ENCODE results near the gene FOCAD.
"Not testable (repeated sequence)": the region's sequence is repeated elsewhere in the genome, so short reads cannot be mapped to it uniquely, and the experiment has no call there.

The FOCAD gene, protein sequence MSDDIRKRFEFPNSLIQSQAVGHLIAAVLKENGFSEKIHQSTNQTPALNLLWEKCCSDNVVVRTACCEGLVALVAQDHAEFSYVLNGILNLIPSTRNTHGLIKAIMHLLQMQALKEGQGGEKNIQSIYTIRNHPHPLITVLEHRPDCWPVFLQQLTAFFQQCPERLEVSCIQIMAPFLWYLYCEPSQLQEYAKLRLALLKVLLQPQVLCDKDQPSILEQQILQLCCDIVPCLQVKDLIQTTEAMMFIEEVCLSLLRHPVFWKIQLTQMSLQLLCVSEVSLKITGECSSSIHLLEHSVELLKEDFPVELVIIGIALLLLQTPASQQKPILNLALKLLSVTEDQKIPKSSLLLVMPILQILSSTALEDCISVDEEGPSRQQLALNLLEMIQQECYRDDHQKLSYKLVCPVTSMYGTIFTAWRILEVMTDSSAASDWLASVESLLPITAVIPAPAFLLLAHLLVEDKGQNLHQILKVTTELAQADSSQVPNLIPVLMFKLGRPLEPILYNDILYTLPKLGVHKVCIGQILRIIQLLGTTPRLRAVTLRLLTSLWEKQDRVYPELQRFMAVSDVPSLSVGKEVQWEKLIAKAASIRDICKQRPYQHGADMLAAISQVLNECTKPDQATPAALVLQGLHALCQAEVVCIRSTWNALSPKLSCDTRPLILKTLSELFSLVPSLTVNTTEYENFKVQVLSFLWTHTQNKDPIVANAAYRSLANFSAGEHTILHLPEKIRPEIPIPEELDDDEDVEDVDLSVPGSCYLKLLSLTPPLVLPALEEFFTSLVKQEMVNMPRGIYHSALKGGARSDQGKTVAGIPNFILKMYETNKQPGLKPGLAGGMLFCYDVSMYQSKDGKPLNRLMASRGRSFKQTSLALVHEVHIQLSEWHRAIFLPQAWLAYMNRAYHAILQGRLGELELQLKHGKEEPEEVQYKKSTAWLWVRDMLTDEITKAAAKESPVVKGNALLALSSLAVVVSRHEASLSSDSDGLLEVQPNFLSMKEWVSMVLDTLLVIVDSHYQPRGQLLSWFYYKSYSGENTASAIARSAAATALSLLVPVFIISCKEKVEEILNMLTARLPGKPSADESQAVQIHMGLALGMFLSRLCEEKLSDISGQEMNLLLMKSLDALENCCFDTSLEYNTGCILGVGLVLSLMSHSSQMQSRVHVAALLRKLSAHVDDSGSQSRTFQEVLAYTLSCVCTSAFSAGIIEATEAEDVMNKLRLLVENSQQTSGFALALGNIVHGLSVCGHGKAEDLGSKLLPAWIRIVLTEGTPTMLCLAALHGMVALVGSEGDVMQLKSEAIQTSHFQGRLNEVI (N-terminal part only)

DNA sequence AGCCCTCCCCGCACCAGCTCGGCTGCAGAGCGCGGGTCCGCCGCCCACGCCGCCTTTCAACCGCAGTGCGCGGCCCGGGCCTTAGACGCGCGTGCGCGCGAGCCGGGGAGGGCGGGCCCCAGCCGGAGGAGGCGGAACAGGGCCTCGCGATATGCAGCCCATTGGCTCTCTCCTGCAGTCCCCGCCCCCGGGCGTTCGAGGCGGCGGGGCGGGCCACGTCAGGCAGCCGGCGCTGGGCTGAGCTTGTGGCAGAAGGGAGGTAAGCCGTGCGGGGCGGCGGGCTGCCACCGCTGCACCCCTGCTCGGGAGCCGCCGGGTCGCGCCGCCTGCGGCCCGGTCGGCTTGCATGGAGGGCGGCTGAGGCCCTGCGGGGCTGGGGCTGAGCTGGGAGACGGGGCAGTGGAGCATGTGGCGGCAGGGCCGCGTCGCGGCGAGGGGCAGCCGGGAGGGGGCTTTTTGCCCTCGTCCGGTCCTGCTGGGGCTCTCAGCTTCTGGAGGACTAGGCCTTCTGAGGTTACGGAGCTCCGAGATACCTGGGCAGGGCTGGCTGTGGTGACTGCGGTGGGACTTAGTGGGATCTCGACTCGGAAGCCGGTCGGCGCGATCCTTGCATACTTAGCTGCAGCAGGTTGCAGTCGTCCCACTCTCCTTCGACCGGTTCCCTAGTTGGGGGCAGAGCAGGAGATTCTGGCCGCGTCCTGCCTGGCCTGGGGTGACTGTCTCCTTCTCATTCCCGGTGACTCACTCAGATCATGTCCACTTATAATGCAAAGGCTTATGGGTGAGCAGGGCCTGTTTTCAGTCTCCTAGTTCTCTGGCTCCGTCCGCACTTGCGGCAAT, at the start of gene FOCAD:
FOCAD (plus strand) TSS at position 225 of the 840 bp plus-strand sequence. CDS start 31,095 bp downstream, outside the sequence.
- DNase-seq (ENCODE audit: low spot score), result peak; percentile 81

- no peak for DNase-seq (ENCODE audit: low spot score)
These were observed 49.2 kb upstream of the FOCAD start for GRCh38 chr9:20634895-20635294.

GRCh38 chr9:20636888-20637440, 47.1 kb upstream of the FOCAD start:
- DNase-seq (ENCODE audit: low spot score), result no peak

- no peak for DNase-seq (ENCODE audit: low spot score)
These were observed 43.5 kb upstream of the FOCAD start for GRCh38 chr9:20640331-20641187.

GRCh38 chr9:20642045-20642444, 42.0 kb upstream of the FOCAD start:
- no peak for DNase-seq (ENCODE audit: low spot score)

DNA sequence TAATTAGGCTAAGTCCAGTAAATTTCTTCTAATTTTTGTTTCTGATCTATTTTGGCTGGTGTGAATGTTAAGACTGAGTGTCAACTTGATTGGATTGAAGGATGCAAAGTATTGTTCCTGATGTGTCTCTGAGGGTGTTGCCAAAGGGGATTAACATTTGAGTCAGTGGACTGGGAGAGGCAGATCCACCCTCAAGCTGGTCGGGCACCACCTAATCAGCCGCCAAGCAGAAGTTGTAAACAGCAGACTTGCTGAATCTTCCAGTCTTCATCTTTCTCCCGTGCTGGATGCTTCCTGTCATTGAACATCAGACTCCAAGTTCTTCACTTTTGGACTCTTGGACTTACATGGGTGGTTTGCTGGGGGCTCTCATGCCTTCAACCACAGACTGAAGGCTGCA, 40.4 kb upstream of the FOCAD start:
- no peak for DNase-seq (ENCODE audit: low spot score)

DNA sequence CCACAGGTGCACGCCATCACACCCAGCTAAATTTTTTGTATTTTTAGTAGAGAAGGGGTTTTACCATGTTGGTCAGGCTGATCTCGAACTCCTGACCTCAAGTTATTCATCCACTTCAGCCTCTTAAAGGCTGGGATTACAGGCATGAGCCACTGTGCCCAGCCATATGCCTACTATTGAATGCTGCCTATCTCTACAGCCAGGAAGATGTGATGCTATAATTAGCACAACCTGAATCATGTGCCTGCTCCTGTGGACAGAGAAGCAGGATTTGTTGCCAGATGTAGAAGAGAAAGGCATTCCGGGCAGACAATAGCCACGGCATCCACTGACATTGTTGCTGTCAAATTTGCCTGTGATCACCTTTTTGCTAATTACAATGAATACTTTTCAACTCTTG, 37.4 kb upstream of the FOCAD start:
- no peak for DNase-seq (ENCODE audit: low spot score)

GRCh38 chr9:20649381-20649780, 34.7 kb upstream of the FOCAD start:
- no peak for DNase-seq (ENCODE audit: low spot score)

GRCh38 chr9:20650313-20650712, 33.7 kb upstream of the FOCAD start:
- DNase-seq (ENCODE audit: low spot score), result no peak

GRCh38 chr9:20650750-20651299, 33.2 kb upstream of the FOCAD start:
- no peak for DNase-seq (ENCODE audit: low spot score)

DNA sequence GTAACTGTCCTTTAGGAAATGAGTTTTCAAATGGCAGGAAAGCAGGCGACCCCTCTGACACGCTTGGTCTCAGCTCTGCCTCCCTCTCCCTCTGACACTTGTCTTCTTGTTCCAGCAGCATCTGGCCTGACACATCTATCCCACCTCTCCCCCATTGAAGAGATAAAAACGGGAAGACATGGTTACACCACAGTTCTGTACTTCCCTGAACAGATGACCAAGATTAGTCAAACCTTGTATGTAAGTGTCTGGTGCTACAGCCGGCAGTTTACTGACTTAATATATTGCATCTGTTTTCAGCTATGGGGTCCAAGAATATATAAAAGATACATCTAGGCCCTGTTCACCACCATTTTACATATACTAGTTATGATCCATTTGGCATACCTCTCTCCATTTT, 32.1 kb upstream of the FOCAD start:
- no peak for DNase-seq (ENCODE audit: low spot score)

- not testable (repeated sequence) for DNase-seq (ENCODE audit: low spot score)
These were observed 25.8 kb upstream of the FOCAD start for GRCh38 chr9:20658246-20658667.

GRCh38 chr9:20658677-20659473, 25.2 kb upstream of the FOCAD start:
- DNase-seq (ENCODE audit: low spot score), result no peak

GRCh38 chr9:20659474-20659967, 24.5 kb upstream of the FOCAD start:
- DNase-seq (ENCODE audit: low spot score), result no peak

DNA sequence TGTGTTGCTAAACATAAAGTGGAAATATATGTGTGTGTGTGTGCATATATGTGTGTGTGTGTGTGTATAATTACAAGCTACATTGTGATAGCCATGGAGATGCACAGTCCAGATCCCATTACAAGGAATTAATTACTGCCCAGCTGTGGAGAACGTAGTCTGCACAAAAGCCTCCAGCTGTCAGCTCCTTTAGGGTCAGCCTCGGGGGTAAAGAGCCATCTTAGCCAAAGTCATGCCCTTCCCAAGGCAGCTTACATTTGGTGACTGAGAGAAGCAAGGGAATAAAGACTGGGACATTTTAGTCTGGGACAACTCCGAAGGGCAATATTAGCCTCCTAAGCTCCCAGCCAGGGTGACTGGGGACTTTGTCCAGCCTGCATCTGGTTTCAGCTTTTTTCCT, 21.9 kb upstream of the FOCAD start:
- DNase-seq (ENCODE audit: low spot score), result no peak

- DNase-seq (ENCODE audit: low spot score), result no peak
These were observed 20.9 kb upstream of the FOCAD start for GRCh38 chr9:20663133-20663532.

DNA sequence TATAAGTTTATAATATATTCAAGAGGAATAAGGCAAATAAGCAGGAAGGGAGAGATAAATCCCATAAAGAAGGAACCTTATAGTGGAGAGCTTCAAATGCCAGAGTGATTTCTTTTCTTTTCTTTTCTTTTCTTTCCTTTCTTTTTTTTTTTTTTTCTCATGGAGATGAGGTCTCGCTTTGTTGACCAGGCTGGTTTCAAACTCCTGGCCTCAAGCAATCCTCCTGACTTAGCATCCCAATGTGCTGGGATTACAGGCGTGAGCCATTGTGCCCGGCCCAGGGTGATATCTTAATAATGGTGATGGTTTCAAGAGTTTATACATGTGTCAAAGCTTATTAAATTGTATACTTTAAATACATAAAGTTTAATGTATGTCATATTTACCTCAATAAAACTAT, 19.6 kb upstream of the FOCAD start:
- DNase-seq (ENCODE audit: low spot score), result no peak

GRCh38 chr9:20670395-20670794, 13.7 kb upstream of the FOCAD start:
- no peak for DNase-seq (ENCODE audit: low spot score)

- DNase-seq (ENCODE audit: low spot score), result no peak
These were observed 12.4 kb upstream of the FOCAD start for GRCh38 chr9:20671635-20672034.
